Stimulated activated CD8-positive, alpha-beta memory T cell treated with anti-CD3 and anti-CD28 coated beads, Interleukin-7, amount 100 ng/mL, for 24 hours (primary cell): Measurements from ENCODE around the gene PA2G4.
"Not testable (repeated sequence)": the region's sequence is repeated elsewhere in the genome, so short reads cannot be mapped to it uniquely, and the experiment has no call there.

ENCODE experiments used
- DNase-seq: peaks from one replicate; pipeline ENCODE4 v3.0.0-alpha.2; 2020; ENCODE audit warnings: low read depth

PA2G4 gene

DNA sequence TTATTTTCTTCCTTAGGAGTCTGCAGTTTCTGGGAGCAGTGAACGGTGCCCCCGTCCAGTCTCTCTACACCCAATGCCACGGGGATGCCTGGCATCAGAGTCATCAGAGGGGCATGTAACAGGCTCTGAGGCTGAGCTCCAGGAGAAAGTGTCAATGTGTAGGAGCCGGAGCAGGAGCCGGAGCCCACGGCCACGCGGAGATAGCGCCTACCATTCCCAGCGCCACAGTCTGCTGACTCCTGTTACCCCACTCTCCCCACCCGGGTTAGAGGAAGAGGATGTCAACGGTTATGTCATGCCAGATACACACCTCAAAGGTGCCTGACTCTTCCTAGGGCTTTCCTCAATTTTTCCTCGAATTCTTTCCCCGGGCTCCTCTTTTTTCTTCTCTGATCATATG, 3.3 kb upstream of the PA2G4 start:
- no peak for DNase-seq

DNA sequence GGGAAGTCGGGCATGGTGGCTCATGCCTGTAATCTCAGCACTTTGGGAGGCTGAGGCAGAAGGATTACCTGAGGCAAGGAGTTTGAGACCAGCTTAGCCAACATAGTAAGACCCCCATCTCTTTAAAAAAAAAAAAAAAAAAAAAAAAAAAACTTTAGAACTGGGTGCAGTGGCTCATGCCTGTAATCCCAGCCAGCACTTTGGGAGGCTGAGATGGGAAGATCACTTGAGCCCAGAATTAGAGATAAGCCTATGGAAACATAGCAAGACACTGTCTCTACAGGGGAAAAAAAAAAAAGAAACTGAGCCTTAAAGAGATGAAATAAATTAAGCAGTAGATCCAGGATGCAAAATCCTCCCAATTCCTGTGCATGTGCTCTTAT, 1.7 kb upstream of the PA2G4 start:
- no peak for DNase-seq

DNA sequence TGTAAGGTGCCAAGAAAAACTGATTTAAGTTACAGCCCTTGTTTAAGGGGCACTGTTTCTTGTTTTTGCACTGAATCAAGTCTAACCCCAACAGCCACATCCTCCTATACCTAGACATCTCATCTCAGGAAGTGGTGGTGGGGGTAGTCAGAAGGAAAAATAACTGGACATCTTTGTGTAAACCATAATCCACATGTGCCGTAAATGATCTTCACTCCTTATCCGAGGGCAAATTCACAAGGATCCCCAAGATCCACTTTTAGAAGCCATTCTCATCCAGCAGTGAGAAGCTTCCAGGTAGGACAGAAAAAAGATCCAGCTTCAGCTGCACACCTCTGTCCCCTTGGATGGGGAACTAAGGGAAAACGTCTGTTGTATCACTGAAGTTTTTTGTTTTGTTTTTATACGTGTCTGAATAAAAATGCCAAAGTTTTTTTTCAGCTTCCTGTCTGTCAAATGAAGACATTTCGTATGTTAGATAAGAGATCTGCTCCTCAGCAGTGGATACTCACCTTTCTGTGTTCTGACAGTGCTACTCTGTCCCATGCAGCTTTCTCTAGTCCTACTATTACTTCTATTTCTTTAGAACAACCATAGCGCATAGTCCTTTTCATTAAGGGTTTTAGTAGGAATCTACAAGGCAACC, 1.2 kb upstream of the PA2G4 start:
- no peak for DNase-seq

DNA sequence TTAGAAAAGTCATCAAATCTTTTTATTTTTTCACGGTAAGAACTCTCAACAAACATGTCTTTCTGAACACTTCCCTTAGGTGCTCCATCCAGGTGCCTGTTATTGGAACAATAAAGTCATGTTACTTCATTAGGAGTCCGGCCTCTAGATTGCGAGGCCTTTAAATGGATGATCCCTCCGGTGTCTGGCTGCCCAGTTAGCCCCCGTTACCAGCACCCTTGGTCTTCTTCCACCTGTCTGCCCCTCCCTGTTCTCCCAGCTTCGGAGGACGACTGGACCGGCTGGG, 593 bp upstream of the PA2G4 start:
- DNase-seq = no peak

DNA sequence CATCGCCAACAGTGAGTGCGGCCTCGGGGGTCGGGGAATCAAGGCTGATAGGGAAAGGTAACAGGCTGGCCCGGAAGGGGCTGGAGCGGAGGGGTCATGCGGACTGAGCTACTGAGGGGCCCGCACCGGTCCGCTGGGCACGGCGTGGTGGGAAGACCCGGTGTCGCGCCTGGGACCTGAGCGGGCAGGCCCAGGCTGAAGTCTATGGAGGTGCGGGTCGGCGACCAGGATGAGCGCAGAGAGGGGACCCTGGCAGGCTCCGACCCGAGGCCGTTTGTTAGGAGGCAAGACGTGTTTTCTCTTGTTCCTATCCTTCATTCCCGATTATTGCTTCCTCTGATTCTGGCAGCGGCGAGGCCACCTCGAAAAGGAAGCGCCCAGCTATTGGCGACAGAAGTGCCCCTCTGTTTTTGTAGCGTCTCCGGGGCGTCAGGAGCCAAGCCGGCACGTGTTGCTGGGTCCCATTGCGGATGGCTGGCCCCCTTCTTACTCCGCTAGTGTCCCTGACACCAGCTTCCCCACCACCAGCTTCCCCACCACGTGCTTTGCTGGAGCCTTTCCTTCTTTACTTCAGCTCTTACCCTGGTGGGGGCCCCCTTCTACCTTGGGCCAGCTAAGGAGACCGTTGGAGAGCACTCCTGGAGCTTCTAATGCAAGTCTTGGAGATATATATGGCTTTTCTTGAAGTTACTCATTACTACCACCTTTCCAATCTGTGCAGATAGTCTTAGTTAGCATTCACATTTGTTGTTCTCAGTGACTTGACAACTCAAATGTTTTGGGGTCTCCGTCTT, 653 bp downstream of the PA2G4 start:
- DNase-seq = no peak

DNA sequence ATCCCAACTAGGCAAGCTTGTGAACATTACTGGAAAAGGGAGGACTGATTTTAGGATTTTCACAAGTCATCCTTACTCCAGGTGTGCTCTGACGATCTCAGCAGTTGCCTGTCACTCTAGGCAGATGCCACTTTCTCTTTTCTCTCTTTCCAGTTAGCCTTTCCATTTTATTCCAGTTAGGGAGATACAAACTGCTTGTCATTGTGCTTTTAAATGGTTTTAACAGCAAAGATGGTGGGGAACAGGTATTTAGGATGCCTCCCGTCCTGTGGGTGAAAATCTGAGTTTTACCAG, 1.2 kb downstream of the PA2G4 start:
- no peak for DNase-seq

DNA sequence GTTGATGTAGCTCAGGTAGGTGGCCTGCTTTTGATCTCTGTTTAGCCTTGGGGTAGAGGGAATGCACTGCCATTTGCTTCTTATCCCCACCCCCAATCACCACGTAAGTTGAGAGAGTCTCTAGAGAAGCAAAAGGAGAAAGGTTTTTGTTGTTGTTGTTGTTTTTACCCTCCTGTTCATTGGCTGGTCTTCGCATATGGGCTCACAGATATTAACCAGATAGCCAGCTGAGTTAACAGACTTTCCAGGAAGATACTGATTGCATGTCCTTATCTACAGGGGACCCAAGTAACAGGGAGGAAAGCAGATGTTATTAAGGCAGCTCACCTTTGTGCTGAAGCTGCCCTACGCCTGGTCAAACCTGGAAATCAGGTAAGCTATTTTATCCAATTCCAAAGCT, 2.9 kb downstream of the PA2G4 start:
- DNase-seq = no peak

DNA sequence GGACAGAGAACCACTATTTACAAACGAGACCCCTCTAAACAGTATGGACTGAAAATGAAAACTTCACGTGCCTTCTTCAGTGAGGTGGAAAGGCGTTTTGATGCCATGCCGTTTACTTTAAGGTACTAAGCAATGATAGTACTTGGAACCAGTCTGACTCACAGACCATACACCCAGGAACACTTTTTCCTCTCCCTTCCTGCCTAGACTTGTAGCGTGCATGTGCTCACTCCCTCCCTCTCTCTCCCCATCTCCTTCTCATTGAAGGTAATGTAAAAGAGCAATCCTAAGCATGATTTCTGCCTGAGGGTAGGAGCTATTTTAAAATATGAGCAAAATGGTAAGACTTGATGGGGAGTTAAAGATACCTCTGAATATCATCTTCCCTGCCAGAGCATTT, 6.2 kb downstream of the PA2G4 start:
- DNase-seq = no peak

DNA sequence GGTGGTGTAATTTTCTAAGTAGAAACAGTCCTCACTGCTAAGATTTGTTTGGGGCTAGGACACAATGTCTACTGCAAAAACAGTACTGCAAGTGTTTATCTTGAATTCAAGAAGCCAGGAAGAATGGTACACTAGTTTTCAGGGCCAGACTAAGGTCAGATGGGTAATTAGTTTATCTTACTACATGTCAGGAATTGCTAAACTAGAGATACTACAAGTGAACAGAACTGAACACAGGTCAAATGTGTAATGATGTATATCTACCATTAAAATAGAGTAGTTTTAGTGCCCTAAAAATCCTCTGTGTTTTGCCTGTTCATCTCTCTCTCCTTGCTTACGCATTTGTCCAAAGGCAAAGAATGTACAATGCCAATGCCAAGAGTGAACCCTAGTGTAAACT, 9.7 kb downstream of the PA2G4 start:
- DNase-seq = no peak

DNA sequence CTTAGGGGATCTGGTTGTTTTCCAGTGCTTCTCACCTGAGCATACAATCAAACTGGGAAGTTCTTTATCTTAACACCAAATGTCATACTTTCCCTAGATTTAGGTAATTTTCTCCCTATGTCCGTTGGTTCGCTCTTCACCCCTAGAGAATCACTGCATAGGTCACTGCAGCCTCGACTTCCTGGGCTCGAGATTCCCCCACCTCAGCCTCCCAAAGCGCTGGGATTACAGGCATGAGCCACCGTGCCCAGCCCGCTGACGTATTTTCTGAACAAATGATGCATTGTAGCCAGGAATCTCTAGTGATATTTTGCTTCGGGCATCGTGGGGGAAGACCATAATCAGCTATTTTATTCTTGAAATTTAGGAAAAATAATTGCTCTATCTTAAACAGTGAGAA, 11.0 kb downstream of the PA2G4 start:
- DNase-seq = no peak

DNA sequence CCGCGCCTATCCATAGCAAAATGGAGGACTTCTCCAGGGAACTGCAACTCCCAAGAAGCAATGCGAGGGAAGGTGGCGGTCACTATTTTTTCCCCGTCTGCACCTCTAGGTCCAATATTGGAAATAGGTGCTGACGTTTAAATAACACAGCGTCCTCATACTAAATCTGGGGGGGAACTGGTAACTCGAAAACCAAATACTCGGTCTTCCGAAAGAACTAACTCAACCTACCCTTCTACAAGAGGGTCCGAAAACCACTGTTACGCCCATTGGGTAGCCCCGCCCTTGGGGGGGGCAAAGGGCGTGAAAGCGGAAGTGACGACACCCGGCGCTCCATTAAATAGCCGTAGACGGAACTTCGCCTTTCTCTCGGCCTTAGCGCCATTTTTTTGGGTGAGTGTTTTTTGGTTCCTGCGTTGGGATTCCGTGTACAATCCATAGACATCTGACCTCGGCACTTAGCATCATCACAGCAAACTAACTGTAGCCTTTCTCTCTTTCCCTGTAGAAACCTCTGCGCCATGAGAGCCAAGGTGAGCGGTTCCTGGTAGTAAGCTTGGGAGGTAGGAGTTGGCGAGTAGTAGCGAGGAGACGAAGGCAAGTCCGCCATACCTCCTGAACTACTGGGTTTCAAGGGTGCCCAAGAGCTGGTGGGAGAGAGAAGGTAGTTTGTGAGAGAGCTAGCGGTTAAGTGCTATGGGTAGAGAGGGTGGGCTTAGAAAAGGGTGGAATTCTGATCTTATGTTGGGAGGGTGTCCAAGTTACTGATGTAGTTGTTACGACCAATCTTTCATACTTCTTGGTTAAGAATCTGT, 12.1 kb downstream of the PA2G4 start, which contains the start of gene RPL41:
Gene RPL41, plus strand, starts transcription at position 367 of the 815 bp plus-strand sequence.
- DNase-seq = peak; percentile 92

DNA sequence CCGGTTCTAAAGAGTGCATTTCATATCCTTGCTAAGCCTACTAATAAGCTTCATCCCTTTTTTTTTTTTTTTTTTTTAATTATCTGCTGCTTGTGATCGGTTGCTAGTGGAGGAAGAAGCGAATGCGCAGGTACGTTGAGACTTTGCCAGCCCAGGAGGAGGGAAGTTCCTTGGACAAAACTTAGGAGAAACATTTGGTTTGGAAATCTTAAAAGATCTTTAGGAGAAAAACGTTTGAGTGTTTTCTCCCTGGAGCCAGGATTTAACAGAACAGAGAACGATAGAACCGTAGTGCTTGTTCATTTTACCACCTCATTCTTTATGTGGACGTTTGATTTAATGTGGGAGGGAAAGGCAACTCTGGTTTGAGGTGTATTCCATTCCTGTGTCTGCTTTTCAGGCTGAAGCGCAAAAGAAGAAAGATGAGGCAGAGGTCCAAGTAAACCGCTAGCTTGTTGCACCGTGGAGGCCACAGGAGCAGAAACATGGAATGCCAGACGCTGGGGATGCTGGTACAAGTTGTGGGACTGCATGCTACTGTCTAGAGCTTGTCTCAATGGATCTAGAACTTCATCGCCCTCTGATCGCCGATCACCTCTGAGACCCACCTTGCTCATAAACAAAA, 12.8 kb downstream of the PA2G4 start:
- DNase-seq = not testable (repeated sequence)

DNA sequence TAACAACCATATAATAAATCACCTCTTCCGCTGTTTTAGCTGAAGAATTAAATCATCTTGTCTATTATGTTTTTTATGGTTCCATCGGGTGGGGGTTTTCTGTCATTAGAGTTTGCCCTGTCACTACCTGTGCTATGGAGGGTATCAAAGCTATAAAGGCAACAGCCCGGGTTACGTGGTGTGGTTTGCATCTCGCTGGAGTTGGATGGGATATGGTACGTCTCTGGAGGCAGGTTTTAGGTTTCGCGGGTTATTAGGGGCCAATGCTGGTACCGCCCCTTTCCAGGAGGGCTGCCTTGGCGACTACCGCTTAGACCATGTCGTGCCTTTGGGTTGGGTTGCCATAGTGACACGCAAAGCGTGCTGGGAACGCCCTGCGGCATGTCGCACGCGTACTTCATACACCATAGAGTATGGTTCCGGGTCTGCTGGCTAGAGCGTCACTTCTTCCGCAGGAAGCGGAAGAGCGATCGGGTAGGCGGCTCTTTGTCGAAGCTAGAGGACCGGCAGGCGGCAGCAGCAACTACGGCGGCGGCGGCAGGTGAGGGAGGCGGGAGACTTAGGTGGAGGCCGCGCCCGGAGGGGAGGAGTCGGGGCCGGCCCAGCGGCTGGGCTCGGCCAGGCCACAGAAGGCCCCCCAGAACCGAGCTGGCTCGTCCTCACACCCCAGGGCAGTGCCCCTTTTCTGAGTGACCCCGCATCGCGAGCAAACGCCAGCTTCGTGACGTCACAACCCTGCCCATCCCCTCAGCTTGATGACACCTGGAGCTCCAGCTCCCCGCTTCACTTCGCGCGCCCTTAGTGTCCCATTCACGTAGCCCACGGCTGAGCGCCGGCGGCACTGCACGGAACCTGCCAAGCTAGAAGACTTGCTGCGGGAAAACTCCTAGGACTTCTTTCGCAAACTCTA, 13.7 kb downstream of the PA2G4 start, which contains the start of gene ZC3H10:
Gene ZC3H10, plus strand, starts transcription at position 489 of the 910 bp plus-strand sequence. CDS start 2,297 bp downstream, outside the sequence.
- peak; percentile 98 for DNase-seq

DNA sequence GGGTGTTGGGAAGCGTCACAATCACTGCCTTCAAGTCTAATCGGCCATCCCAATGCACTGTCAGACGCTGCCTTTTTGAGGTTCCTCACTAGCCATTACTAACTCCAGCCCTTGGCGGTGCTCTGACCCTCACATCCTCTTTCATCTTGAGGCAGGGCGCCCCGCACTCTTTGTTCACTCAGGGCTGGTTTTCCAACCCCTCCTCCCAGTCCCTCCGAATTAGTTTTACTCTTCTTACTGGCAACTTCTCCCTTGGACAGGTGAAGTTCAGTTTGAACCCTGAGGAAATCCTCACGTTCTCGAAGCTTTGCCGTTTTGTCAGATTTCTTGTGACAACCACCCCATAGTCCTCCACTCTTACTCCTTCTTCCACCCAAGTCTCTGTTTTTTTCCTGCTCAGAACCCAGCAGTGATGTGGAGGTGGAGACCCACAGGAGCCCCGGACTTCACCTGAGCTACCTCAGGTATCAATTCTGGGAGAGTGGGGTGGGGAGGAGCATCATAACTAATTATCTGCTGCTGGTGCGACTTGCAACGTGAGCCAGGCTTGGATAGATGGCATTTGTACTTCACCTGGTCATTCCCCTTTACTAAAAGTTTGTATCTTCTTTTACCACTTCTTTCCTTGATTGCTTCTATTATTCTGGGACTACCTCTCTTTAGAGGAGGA, 14.5 kb downstream of the PA2G4 start:
- DNase-seq = no peak

DNA sequence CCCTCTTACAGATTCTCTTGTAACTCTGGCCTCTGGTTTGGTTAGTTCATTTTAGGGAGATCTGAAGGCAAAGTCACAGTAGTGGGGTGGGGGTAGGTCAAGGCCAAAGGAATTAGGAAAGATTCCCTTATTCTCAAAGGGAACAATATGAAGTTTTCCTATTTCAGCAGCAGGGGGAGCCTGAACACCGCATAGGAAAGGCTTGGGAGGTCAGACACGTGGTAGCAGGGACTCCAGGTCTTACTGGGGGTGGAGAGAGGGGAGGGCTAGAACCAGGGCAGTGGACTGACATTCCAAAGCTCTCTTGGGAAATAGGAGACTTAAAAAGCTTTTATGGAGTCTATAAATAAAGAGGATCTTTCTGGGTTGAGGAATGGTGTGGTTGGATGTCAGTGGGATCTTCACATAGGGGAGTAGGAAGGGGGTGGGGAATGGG, 15.0 kb downstream of the PA2G4 start:
- peak; percentile 18 for DNase-seq

DNA sequence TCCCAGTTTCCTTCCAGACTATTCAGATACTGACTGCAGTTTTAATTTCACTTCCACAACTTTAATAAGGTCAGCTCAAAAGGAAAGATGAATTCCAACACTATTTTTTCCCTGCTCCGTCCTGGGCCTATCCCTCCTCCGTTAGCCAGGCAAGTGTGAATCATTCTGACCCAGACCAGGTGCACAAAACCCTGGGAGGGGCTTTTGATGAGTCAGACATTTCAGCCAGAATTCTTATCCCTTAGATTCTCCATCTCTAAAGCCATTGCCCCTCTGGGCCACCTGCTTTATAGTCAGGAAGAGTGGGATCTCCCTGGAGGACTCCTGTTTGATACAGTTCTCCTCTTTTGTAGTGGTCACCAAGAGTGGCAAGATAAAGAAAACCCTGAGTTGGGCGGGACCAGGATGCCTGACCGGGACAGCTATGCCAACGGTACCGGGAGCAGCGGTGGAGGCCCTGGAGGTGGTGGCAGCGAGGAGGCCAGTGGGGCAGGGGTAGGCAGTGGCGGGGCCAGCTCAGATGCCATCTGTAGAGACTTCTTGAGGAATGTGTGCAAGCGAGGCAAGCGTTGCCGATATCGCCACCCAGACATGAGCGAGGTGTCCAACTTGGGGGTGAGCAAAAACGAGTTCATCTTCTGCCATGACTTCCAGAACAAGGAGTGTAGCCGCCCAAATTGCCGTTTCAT, 15.9 kb downstream of the PA2G4 start:
- DNase-seq = no peak

DNA sequence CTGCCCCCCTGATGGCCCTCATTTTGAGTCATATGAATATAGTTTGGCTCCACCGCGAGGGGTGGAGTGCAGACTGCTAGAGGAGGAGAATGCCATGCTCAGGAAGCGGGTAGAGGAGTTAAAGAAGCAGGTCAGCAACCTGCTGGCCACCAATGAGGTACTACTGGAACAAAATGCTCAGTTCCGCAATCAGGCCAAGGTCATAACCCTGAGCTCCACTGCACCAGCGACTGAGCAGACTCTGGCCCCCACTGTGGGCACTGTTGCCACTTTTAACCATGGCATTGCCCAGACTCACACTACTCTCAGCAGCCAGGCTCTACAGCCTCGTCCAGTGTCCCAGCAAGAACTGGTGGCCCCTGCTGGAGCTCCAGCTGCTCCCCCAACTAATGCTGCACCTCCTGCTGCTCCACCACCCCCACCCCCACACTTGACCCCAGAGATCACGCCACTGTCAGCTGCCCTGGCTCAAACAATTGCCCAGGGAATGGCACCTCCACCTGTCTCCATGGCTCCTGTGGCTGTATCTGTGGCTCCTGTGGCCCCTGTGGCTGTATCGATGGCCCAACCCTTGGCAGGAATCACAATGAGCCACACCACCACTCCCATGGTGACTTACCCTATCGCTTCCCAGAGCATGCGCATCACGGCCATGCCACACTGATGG, 17.0 kb downstream of the PA2G4 start:
- DNase-seq = no peak

DNA sequence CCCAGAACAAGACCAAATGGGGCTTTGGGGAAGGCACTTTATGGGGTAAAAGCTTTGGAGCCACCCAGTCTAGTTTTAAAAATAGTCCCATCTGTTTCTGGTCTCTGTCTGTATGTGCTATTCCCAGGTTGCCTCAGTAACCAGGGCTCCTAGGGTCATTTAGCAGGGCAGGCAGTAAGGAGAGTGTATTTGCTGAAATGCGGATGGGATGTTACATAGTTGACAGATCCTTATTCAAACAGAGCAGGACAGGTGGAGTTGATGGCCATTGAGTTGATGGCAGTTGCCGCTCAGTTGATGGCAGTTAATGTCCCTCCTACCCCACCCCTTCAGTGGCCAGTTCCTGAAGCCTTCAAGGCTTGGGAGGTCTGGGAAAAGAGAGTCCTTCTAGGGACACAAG, 18.3 kb downstream of the PA2G4 start:
- no peak for DNase-seq

DNA sequence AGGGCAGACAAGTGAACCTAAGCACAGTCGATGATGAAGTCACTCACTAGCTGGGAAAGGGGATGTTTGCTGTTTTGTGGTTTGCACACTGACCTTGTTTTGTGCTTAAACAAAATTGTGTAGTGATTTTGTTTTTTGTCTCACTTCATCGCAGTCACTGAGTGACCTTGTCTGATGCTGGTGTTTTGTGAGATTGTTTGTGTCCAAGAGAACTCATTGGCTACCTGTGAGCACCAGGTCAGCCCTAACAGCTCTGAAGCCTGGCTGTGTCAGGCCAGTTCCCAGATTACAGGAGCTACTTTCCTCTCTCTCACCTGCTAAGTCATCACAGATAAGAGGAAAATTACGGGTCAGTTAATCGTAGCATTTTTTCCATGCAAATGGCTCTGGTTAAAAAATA, 19.8 kb downstream of the PA2G4 start:
- no peak for DNase-seq

DNA sequence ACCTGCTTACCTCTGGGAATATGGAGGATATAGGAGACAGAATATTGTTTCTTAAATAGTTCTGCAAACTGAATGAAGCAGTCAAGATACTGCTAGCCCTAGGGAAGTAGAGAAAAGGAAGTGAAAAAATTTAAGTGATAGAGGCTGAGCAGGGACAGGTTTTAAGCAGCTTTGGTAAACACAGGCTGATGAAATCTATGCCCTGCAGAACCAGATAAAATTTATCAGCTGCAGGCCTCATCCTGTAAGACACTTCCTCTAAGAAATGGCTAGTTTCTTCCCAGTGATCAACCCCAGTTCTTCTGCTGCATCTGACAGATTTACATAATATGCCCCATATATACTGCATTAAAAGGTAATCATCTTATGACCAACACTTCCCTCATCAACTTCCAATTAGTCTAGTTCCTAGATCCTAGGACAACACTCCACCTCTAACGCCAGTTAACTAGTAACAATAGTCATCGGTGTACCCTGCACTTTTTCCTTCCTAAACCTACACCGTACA, 22.4 kb downstream of the PA2G4 start:
- no peak for DNase-seq
